HUDEP-2 (cell line): ENCODE data around the gene AOAH.

ENCODE experiments used
- DNase-seq, 76 experiments: peaks; one replicate each; lab custom pipeline; 2025; ENCODE audit not compliant: unreplicated experiment in 76 of 76; lab: John Stamatoyannopoulos, UW

Gene AOAH

GRCh38 chr7:36638140-36638539 is 86.2 kb downstream of the AOAH start:
- no peak for DNase-seq

- no peak for DNase-seq
Observed at GRCh38 chr7:36637417-36637816, 86.9 kb downstream of the AOAH start.

GRCh38 chr7:36636126-36636525 is 88.2 kb downstream of the AOAH start:
- DNase-seq, result no peak

- DNase-seq, result no peak
Observed at GRCh38 chr7:36635091-36635490, 89.2 kb downstream of the AOAH start.

DNA sequence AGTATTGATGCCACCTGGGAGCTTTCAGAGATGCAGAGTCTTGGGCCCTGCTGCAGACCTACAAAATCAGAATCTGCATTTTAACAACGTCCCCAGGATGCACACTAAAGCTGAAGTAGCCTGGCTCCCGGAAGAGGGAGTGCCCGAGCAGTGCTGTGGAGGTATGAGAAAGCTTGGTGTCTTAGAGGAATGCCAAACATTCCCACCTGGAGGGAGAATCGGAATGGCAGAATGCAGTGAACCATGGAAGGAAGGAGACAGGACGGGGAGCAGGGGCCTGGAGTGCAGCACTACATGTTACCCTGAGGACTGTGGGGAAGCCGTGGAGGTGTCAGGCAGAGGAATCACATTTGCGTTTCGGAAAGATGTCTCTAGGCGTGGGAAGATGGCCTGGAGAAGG is 90.9 kb downstream of the AOAH start:
- no peak for DNase-seq

DNA sequence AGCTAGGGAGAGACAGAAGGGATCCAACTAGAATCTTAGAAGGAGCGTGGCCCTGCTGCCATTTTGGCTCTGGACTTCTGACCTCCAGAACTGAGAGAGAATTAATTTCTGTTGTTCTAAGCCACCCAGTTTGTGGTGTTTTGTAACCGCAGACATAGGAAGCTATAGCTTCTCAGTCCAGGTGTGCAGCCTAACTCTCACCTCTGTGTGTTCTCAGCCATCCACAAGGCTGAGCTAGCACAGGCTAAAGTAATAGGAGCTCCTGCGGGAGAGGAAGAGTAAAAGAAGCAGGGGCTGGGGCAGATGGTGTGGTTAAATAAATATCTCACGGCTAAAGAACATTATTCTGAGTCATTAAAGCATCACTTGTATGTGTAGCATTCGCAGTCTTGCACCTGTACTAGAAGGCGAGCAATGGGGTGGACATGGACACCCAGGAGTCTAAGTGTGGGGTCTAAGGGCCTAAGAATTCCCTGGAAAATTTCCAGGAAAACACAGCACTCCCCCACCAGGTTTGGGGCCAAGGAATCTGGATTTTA is 94.1 kb downstream of the AOAH start:
- no peak for DNase-seq

GRCh38 chr7:36629351-36629750 is 94.9 kb downstream of the AOAH start:
- no peak for DNase-seq

GRCh38 chr7:36627836-36628235 is 96.5 kb downstream of the AOAH start:
- DNase-seq, result no peak

DNA sequence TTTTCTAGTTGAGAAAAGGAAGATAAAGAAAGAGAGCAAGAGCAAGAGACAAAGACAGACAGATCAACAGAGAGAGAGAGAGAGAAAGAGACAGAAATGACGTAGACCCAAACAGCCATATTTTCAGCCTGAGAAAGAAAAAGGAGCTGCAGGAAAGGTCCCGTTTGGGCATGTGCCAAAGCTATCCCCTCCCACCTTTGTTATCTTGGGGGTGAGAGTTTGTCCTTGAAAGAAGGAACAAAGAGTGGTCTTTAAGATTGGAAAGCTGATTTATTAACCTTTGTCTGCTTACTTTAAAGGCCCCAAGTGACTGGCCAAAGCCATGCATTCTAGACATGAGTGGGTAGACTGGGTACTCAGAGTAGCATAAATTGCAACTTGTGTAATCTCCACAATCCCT is 98.2 kb downstream of the AOAH start:
- DNase-seq, result no peak

DNA sequence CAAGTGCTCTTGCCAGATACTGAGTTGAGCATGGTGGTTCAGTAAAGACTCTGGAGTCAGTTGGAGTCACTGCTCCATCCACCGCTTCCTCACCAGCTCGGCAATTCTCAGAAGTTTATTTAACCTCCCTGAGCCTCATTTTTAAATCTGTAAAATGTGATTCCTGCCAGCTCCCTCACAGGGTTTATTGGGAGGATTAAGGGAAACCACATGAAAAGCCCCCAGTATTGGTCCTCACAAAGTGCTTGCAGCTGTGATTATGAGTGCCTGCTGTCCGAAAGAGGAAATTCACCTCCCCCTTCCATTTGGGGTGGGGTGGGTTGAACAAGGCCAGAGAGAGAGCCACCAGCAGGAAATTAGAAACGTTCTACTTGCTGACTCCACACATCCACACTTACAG is 99.0 kb downstream of the AOAH start:
- DNase-seq, result no peak

- no peak for DNase-seq
Observed at GRCh38 chr7:36623247-36623646, 101.0 kb downstream of the AOAH start.

DNA sequence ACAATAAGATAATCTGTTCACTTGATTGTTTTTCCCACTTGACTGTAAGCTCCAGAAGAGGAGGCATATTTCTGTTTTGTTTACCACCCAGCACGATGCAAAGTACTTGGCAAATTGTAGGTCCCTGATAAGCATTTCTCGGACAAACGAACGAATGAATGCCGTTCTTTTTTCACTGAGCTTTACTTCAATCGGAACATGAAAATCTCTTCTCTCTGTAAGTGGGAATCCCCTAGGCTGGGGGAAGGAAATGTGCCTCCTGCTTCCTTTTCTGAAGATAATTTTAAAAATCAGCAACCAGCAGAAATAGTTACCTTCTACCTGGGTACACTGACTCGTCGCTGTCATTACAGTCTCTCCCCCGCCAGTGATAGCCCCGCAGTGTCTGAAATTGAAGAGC is 102.9 kb downstream of the AOAH start:
- no peak for DNase-seq

GRCh38 chr7:36620166-36620708 is 104.1 kb downstream of the AOAH start:
- DNase-seq, result no peak

DNA sequence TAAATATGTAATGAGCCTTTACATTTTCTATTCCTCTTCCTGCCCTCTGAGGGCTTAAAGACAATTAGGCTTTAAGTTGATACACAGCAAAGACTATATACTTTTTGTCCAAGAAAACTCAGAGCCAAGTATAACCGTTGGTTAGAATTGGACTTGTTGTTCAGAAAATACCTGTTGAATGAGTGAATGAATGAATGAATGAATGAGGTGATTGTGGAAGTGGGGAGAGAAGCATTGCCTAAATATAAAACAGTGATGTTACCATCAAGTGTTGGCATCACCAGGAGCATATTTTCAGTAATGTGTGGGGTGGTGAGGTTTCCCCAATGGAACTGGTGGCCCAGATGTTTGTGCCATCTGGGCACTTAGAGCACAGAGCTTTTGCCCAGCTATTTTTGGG is 106.9 kb downstream of the AOAH start:
- DNase-seq, result no peak

- no peak for DNase-seq
Observed at GRCh38 chr7:36615852-36616540, 108.3 kb downstream of the AOAH start.

GRCh38 chr7:36614959-36615358 is 109.3 kb downstream of the AOAH start:
- no peak for DNase-seq

DNA sequence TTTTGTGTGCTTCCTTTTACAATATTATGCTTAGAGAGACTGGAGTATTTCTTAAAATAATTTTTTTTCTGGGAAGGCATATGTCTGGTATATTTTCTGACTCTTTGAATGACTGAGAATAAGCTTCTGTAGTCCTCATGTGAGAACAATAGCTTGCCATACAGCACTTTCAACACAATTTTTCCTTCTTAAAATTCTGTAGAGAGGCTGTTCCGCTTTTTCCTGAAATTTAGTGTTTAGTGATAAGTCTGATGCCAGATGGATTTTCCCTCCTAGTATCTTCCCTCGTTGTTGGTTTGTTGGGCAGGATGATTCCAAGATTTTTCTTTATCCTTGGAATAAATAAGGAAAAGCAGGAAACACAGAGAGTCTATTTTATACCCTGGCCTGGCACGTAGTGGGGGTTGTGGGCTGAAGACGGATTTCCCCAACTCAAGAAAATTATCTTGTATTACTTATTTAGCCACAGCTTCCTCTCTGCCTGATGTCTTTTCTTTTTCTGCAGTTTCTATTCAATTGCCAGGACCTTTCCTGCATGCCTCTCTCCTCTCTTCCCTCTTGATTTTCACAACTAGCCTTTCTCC is 111.2 kb downstream of the AOAH start:
- DNase-seq, result no peak

DNA sequence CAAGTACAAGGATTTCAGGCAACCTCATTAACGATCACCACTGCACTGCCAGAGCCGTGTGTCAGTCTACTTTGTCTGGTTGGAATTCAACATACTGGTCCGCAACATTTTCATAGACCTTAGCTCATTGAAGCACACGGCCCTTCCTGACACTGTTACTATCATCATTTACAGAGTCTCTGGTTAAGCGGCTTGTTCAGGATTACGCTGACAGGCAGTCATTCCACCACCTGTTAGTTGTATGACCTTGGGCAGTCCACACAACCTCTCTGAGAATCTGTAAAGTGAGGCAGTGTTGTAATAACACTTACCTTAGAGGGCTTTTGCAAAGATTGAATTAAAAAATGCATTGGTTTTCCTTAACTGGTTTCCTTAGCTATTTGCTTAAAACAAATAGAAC is 112.6 kb downstream of the AOAH start:
- no peak for DNase-seq

GRCh38 chr7:36607721-36608095 is 116.6 kb downstream of the AOAH start:
- no peak for DNase-seq

DNA sequence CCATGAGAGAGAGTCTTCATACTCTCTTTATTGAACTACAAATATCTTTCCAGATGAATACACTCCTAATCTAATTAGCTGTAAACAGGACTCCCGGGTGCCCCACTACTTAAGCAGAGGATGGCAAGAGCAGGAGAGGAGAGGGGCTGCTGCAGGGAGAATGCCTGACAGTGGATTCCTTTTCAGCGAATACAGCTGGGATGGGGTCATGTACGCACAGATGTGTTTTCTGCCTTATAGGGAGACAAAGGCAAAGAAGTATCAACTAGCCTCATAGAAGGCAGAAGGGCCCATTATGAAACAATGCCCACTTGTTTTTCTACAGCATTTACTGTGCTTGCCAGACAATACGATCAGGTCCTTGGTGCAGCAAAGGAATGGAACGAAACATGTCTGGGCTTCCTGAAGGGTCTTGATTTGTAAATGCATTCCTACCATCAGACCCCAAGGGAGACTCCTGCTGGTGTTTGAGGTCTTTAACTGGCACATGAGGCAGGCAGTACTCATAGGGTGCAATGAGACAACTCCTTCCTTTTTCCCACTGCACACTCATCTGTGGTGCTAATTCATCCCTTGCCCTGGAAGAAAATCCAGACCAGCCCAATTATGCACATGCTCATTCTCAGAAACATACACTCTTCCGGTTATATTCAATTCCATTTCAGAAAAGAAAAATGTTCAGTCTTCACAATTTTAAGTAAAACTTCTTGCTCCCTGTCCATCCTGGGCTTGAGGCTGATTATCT is 117.1 kb downstream of the AOAH start:
- no peak for DNase-seq

- DNase-seq, result no peak
Observed at GRCh38 chr7:36606153-36606975, 117.9 kb downstream of the AOAH start.
